NCI-H2081 (cell line): ENCODE data around the gene BTRC.
"Not testable (repeated sequence)": the region's sequence is repeated elsewhere in the genome, so short reads cannot be mapped to it uniquely, and the experiment has no call there.

Experiments used
- DNase-seq, 2 experiments: peaks; one replicate each; lab custom pipeline; 2025; lab: John Stamatoyannopoulos, UW

The BTRC gene

DNA sequence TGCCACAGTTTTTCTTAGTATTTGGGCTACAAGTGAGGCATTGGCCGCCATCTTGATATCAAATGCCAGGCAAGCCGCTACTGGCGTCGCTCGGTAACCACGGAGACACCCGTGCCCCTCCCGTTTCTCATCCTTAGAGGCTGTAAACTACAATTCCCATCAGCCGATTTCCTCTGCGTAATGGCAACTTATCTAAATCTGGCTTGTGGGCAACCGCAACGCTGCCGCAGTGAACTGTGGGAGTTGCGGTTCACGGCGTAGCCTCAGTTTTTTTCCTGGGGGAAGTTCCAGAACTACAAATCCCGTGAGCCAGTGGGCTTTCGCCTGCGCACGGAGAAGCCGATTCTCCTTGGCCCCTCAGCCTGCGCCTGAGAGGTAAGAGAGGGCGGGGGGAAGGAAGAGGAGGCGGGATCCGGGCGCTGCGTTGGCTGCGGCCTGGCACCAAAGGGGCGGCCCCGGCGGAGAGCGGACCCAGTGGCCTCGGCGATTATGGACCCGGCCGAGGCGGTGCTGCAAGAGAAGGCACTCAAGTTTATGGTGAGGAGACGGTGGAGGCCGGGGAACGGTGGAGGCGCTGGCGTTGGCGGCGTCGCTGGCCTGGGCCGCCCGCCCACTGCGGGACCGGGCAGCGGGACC lies at the start of gene BTRC:
TSS of gene BTRC (plus strand) at position 474 of the 636 bp plus-strand sequence. CDS start at position 490, 16 bp downstream.
- DNase-seq: peak; percentile 96 to 98

DNA sequence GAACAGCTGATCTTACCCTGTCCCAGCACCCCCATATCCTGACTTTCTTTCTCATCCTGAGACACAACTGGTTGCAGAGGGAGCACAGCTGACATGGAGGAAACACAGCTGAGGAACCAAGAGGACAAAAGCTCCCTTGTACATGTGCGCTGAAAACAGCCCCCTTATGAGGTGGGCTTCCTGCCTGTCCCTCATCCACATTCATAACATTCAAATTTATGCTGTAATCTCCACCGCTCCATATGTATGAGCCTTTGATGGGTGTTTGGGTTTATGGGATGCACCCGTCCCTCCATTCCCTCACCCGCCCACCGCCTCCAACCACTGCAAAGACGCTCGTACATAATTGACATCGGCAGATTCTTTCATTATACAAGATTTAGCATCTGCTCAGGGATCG lies 49.6 kb upstream of the BTRC start:
- DNase-seq: no peak

DNA sequence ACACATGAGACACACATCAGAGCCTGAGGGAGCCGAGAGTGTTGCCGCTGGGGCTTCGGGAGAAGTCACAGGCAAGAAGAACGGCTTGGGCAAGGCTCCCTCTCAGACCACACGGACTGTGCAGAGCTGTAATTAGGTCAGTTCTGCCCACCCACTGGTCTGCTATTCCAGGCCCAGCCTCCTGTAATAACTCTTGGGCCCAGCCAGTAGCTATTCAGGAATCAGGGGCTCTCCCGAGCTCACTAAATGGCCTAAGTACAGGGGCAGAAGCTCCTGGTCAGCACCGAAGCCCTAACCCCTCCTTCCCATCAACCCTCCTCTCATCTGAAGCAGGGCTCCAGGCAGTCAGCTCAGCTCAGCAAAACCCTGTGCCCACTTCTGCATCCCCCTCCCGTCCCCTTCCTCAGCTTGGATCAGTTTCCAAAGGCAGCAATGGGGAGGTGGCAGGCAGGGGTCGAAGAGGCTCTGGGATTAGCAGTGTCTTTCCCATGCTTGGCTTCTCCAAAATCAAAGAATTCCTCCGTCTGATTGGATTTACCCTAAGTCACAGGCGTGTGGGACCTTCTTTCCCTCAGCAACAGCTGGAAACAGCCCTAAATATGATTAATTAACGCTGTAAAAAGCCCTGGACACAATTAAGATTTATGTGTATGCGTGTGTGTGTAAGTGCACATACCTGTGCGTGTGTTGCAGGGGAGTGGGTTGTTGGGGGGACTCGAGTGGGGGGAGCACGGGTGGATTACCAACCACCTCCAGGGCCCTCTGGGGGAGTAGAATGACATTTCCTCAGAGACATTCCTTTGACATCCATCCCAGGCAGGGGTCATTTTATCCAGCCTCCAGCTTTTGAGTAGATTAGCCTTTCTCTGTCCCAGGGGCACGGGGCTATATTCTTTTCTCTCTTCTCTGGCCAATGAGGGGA lies 48.4 kb upstream of the BTRC start:
- DNase-seq: no peak

DNA sequence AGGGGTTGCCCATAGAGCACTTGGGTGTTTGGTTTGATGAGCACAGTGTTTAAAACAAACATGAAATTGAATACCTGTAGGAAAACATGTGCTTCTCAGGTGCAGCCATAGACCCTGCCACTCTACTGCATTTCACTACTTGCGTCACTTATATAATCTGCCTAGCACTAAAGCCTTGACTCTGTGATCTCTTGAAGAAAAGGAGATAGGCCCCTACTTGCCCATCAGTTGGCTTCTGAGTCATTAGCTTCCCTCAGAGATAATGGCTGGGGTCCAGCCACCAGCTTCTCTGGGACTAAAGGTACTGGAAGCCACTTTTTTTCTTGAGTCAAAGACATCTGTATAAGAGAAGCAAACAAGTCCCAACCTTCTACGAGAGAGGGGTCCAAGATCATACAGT lies 45.9 kb upstream of the BTRC start:
- DNase-seq: no peak

DNA sequence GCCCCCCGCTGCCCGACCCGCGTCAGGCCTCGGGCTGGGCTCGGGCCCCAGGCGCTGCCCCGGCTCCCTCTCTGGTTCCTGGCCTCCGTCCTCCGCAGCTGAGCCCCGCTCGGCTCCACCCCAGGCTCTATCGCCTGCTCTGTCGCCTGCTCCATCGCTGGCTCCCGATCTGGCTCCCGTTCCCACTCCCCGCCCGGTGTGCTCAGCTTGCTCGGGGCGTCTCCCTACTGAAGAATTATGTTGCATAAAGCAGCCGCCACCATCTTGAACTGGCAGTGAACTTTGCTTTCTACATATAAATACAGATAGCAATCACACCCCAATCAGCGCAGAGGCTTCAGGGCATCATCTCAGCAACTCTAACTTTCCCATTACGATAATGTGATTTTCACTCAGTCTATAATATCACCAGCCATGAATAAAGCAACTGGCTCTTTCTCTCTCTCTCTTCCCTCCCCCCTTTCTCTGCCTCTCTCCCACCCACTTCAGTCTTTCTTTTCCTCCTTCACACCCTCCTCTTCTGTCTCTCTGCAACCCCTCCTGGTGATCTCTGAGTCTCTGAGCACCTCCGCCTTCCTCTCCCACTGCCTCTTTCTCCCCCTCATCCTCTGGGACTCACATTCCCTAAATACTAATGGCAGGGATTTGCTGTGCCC lies 43.3 kb upstream of the BTRC start:
- no peak for DNase-seq

DNA sequence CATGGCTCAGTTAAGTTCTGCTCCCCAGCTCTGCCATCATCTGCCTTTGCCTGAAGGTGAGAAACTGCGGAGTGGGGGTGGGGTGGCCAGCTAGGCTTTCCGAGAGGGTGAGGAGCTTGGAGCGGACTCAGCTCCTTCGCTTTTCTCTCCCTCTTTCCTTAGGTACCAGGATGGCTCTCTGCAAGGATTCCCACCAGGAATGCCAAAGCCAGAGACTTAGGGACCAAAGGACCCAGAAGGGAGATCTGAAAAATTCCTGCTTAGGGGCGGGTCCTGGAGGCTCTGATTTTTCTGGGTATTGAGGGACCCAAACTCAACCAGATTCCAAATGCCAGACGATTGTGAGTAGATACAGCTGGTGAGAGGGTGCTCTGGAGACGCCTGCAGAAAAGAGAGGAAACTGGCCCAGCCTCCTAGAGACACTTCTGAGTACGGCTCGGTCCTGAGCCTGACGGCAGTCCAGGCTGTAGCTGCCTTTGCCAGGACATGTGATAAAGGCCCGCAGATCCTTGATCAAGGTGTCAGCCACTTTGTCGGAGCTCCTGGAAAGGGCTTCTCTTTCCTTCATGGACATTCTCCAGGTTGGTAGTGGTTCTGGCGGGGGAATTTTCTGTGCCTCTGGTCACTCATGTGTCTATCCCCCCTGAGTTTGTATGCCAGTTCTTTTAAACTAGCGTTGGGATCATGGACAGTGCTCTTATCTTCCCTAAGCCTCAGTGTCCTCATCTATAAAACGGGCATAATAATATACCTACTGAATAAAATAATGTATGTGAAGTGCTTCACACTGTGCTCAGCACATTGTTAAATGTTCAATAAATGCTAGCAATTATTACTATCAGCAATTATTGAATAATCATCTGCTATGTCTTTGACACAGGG lies 42.5 kb upstream of the BTRC start:
- DNase-seq: no peak

DNA sequence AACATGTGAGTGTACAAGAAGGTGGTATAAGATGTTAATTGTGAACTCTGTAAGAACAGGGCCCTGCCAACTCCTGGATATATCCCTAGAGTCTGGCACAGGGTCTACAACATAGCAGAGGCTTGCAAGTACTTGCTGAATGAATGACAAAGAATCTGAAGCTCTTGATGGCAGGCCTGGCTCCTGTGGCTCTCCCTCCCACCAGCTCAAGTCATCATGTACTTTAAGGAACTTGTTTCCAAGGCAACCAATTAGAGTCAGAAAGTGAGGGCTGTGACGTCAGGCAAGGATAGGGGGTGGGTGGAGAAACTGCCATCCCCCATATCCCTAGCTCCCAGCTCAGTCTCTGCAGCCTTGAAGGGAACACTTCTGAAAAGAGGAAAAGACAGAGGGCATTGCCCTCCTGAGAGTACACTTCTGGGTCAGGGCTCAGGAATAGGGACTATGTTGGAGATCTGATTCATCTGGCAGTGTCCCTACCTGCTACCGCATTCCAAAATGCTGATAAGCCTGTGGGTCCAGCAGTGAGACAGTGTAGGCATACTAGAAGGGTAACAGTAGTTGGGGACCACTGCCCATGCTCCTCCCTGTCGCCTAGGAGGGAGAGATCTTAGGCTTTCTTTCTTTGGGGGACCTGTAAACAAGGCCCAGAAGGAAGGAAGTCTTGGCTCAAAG lies 34.6 kb upstream of the BTRC start:
- no peak for DNase-seq

DNA sequence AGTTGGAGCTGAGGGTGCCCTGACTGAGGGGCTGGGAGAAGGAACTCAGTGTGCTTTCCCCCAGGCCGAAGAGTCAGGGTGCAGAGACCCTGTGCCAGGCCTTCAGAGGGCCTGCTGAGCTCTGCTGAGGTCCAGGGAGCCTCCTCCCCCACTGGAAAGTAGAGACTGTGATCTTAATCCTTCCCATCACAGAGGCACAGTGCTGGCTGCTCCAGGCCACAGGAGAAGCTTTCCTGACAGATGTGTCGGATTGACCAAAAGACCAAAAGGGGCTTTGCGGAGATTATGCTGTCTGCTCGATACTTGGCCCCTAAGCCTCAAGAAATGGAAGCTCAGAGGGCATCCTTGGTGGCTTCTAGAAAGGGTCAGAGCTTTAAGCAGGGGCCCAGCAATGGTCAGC lies 32.9 kb upstream of the BTRC start:
- DNase-seq: no peak

DNA sequence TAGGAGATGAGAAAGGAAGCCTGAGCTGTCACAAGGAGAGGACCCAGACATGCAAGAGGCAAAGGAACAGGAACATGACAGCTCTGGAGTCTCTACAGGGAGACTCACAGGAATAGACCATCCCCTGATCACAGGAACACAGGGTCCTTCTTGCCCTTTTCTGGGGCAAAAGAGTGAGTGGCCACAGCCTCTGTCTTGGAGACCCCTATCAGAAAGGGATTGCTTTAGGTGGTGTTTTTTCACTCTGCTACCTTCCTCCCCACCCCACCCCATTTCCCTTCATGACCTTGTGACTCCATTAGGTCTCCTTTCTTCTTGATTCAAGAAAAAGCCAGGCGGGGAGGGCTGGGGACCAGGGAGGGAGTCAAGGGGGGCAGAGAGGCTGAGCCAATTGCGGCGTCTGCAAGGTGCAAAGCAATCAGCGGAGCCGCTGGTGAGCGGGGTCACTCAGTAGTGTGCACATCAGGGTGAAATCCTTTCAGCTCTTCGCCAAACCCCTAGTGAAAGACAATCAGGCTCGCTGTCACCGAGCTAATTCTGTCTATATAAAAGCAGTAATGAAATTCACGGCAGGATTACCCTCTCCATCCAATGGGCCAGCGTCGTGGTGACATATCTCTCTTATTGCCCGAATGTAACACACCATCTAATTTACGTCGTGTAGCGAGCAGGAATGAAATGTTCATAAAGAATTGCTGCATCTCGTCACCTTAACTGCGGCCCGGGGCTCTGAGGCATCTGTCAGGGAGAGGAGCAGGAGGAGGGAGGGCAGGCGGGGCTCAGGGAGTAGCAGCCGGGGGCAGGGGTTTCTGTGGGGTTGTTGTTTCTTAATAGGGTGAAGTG lies 31.5 kb upstream of the BTRC start:
- DNase-seq: no peak

DNA sequence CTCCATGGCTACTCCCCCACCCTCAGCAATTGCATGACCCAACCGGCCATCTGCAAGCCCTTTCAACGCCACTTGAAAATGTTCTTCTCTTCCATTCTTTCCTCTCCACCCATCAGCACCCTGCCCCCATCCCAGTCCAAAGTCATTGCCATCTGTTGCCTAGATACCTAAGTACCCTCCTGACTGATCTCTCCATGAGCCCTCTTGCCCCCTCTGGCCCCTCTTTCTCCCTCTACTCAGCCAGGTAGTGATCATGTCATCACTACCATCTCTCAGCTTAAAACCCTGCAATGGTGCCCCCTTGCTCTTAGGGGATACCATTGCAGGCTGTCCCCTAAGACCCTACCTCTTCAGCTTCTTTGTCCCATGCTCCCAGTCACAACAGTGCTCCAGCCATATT lies 30.5 kb upstream of the BTRC start:
- DNase-seq: no peak

DNA sequence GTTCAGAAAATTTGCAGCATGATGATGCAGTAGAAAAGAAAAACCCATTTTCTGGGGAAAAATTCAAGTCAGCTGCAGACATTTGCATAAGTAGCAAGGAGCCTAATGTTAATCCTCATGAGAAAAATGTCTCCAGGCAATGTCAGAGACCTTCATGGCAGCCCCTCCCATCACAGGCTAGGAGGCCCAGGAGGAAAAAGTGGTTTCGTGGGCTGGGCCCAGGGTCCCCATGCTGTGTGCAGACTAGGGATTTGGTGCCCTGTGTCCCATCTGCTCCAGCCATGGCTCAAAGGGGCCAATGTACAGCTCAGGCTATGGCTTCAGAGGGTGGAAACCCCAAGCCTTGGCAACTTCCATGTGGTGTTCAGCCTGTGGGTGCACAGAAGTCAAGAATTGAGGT lies 26.5 kb upstream of the BTRC start:
- DNase-seq: not testable (repeated sequence)

DNA sequence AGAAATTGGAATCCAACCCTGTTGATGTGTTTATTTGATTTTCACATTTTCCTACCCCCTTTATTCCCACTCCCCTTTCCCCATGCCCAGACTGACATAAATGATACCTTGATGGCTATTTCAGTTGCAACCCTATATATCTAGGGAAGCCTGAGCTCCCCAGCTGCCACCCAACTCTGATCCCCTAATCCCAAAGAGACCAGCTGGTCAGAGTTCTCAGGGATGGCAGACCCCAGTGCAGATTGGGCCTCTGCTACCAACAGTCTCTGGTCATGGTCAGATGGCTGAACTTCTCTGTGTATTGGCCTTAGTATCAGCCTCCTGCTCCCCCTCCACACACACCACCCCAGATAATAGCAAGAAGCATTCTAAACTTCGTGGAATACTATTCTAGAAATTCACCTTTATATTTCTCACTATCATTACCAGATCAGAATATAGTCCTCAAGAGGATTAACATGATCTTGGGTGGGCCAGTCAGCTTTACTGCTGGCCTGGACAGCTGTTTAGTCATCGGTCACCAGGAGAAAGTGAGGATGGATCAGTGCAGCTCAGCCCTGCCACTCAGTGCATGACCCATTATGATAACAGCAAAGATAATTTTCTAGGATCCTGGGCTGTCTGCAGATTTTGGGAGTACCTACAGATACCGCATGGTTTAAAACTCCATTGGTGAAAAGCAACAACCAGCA lies 24.5 kb upstream of the BTRC start:
- DNase-seq: no peak

DNA sequence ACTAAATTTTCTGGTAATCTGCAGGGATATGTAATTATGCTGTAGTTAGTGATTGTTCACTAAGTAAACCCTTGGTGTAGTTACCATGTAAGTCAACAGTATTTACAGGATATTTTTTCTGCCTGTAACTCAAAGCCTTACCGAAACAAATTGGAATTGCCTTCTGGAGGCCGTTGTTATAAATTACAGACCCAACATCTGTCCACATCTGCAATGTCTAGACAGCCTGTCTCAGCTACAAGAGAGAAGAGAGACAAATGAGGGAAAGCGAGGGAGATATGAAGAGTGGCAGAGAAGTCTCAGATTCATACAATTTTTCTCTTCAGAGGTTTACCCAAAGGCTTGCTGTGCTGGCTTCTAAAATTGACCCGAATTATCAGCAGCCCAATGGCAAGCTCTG lies 23.7 kb upstream of the BTRC start:
- DNase-seq: peak in 1 of 2 experiments; percentile 23

DNA sequence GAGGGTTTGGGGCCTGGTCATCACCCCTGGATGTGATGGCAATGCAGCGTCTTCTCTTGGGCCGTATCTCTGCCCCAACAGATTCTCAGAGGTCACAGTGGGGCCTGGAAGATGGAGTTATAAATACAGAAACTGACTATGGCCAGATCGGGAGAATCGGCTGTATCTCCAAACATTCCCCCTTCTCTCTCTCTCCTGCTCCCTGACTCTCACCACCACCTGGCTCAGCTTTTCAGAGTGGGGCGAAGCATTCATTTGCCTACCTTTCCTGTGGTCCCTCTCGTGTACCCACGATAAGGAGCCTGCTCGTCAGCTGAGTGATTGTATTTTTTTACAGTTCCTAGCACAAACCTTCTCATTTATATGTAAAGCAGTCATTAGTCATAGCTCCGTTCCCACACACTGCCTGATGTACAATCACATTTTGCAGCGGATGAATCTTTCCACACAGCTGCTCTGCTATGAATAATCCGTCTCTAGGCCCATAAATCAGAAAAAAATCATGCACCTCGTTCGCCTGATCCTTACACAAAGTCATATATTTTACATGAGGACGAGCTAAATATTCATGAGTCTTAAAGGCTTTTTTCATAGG lies 23.2 kb upstream of the BTRC start:
- no peak for DNase-seq

DNA sequence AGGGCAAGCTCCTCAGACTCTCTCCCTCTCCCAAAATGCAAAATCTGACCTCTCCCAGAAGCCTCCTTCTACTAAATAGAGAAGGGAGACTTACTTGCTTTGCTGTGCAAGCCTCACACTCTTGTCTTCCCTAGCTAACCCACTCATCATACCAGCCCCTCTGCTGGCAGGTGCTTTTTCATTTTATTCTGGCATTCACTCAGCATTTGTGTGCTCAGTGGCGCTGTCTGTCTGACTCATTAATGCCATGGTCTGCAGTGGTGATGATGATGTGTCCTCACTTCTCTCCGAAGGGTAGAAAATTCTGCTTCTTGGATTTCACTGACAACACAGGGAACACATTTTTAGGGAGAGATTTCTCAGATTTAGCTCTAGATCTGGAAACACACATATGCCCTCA lies 22.0 kb upstream of the BTRC start:
- peak in 1 of 2 experiments; percentile 2 for DNase-seq

DNA sequence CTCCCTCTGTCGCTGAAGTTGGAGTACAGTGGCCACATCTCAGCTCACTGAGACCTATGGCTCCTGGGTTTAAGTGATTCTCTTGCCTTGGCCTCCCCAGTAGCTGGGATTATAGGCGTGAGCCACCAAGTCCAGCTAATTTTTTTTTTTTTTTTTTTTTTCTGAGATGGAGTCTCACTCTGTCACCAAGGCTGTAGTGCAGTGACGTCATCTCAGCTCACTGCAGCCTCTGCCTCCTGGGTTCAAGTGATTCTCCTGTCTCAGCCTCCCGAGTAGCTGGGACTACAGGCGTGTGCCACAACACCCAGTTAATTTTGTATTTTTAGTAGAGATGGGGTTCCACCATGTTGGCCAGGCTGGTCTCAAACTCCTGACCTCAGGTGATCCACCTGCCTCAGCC lies 19.7 kb upstream of the BTRC start:
- not testable (repeated sequence) for DNase-seq

DNA sequence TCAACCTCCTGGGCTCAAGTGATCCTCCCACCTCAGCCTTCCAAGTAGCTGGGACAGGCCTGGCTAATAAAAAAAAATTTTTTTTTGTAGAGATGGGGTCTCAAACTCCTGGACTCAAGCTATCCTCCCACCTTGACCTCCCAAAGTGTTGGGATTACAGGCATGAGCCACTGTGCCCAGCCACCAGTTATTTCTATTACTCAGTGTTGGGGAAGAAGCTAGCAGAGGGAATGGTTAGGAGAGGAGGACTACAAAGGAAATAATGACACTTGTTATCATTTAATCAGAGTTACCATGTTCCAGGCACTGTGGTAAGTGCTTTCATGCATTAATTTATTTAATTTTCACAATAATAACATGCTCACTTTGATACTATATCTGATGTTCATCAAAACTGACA lies 17.6 kb upstream of the BTRC start:
- DNase-seq: no peak

DNA sequence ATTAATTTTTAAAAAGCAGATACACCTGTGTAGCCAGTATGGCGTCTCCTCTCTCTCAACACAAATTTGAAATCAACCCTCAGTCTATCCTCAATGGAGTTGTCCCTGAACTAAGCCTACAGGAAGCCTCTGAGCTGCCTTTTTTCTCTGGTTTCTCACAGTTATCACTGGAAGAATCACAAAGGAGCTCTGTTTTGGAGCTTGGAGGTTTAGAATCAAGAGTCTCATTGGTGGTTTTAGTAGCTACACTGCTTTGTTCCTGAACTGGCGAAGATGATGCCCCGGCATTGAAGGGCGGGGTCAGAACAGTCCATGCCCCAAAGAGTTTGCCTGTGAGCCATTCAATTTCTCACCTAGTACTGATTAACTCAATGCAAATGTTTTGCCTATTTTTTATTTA lies 16.1 kb upstream of the BTRC start:
- DNase-seq: no peak

DNA sequence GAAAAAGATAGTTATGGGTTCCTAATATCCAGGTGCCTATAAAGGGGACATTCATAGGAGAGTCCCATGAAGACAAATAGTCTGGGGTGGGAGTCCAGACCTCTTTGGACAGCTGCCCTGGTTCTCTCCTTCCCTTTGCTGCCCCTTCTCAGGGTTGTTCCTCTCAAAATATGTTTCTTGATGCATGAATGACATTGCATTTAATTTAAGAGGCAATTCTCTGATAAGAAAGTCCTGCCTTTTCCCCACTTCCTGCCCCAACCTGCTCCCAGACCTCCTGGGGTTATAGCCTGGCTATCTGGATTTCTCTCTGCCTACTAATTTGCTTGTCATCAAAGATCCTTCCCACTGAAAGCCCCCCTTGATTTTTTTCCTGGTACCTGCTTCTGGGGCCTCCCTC lies 12.5 kb upstream of the BTRC start:
- DNase-seq: no peak
